Gastroesophageal sphincter (tissue), 3 donors: ENCODE results near the gene TRAPPC14.

Experiments used
- CTCF ChIP-seq, 4 experiments: fragments of 200-600 bp in 2 of 4; fragments of 450-650 bp in 2 of 4; sonication (generic) in 1 of 4; IDR thresholded peaks; one replicate each; pipeline ENCODE4 v1.5.1; 2017 to 2019; ENCODE audit warnings: antibody characterized with exemption in 4 of 4, mild to moderate bottlenecking in 2 of 4, moderate library complexity in 2 of 4
- POLR2A ChIP-seq, 2 donors: fragments of 450-650 bp; IDR thresholded peaks; one replicate each; pipeline ENCODE4 v1.6.1; 2017; ENCODE audit warnings: antibody characterized with exemption in 2 of 2, mild to moderate bottlenecking in 2 of 2, moderate library complexity in 1 of 2
- POLR2AphosphoS5 ChIP-seq: sonication (generic); formaldehyde crosslinking; IDR thresholded peaks from one replicate; pipeline ENCODE4 v1.6.1; 2017; ENCODE audit warnings: antibody characterized with exemption

GRCh38 chr7:100107890-100108289 is 50.6 kb downstream of the TRAPPC14 start:
- TF ChIP-seq CTCF (IDR thresholded peaks at IDR 0.05) = no peak
- TF ChIP-seq POLR2AphosphoS5 = no peak
- TF ChIP-seq POLR2A (IDR thresholded peaks at IDR 0.05) = no peak
